K562 (cell line): ENCODE data around the gene GOLGA2.

ENCODE experiments used
- CHD1 ChIP-seq: fragments of 200-600 bp; sonication (generic); IDR thresholded peaks from one replicate; pipeline ENCODE4 v1.6.1; 2012; ENCODE audit warnings: mild to moderate bottlenecking, moderate library complexity, low read length, inconsistent platforms
- CTCF ChIP-seq, 3 experiments: IDR thresholded peaks in 2 of 3; conservative IDR thresholded peaks in 1 of 3; 2 replicates each; pipeline ENCODE4 v1.5.1; 2011 to 2012; ENCODE audit warnings: low read length in 3 of 3, mild to moderate bottlenecking in 3 of 3, control low read depth in 2 of 3, improper control_type of control experiment in 1 of 3, inconsistent platforms in 1 of 3, low read depth in 1 of 3, mixed read lengths in 1 of 3, moderate library complexity in 1 of 3; ENCODE audit not compliant: insufficient read depth in 2 of 3
- FOXM1 ChIP-seq, 2 experiments: fragments of 450-650 bp in 1 of 2; sonication (generic) in 1 of 2; formaldehyde crosslinking in 1 of 2; IDR thresholded peaks; 2 replicates each; pipeline versions ENCODE4 v1.6.1 to v1.9.0; 2017 to 2022; ENCODE audit warnings: low read depth in 2 of 2, mild to moderate bottlenecking in 2 of 2, missing genetic modification reagents in 1 of 2, moderate library complexity in 1 of 2
- HNRNPL ChIP-seq: fragments of 200-400 bp; formaldehyde crosslinking; IDR thresholded peaks from 2 replicates; pipeline ENCODE4 v1.6.1; 2017; ENCODE audit warnings: low read depth, mild to moderate bottlenecking, low read length
- LARP7 ChIP-seq: fragments of 450-650 bp; IDR thresholded peaks from 2 replicates; pipeline ENCODE4 v1.6.1; 2016
- SREBF2 ChIP-seq: sonication (generic); formaldehyde crosslinking; IDR thresholded peaks from 2 replicates; pipeline ENCODE4 v1.4.0; 2020; ENCODE audit warnings: mild to moderate bottlenecking, missing genetic modification reagents
- ZNF766 ChIP-seq: fragments of 200-800 bp; sonication (Bioruptor generic); conservative IDR thresholded peaks from 2 replicates; pipeline ENCODE4 v1.6.1; 2016; ENCODE audit warnings: missing genetic modification characterization, missing compliant biosample characterization

DNA sequence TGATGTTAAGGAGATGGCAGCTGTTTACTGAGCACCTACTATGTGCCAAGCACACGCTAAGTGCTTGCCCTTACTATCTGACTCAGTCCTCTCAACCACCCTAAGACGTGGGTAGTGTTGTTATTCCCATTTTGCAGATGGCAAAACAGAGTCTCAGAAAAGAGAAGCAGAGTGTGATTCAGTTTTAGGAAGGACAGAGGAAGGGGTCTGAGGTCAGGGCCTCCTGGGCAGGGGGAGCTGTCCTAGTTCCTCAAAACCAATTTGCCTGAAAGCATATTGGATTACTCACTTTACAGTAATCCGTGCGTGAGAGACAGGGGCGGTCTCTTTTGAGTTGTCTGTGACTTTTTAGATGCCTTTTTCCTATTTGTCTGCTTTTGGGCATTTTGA is 49.4 kb downstream of the GOLGA2 start:
- TF ChIP-seq ZNF766 (CRISPR knock-in tag) (no peak), CHD1 (no peak), HNRNPL (no peak), SREBF2 (no peak), LARP7 (no peak), FOXM1 (IDR thresholded peaks at IDR 0.05; ENCODE audit: low read depth) (no peak), FOXM1 (CRISPR knock-in tag; IDR thresholded peaks at IDR 0.05; ENCODE audit: low read depth) (no peak), CTCF (IDR thresholded peaks at IDR 0.05 in 2 of 3, conservative IDR thresholded peaks at IDR 0.05 in 1 of 3; ENCODE audit: insufficient read depth in 2 of 3, low read depth in 1 of 3, low read length in 3 of 3) (no peak)
